Measurements from ENCODE around the gene AMACR. TPM values are rescaled to one million over a fixed set of nuclear protein-coding genes. Genes with fewer than 3 reads are reported as not detected.

Gene AMACR
- total and polyA plus RNA-seq, 2 of the 8 experiments (the other 6 are each of a cell fraction or from before 2014, with no cell fraction given): 9.1 to 12.6 TPM

GRCh38 chr5:34057569-34057968, 49.7 kb upstream of the AMACR start:
- no peak for DNase-seq (ENCODE audit: low read depth in 1 of 2, low spot score in 2 of 2)
- H3K9me3 ChIP-seq (ENCODE audit: insufficient read depth in 2 of 2, low read depth in 1 of 2, low read length in 1 of 2): peaks cover 5 to 6% of the 10 kb centered on the region in 2 experiments; a peak in 2 of 4 replicates
- no peak for FAIRE-seq
- H3K18ac ChIP-seq (ENCODE audit: extremely low read depth, low read length): no peak overlapping the region
- no peak overlapping the region for H3K14ac ChIP-seq (ENCODE audit: insufficient read length)
- no peak overlapping the region for H3K9ac ChIP-seq (replicated peaks in 1 of 4; ENCODE audit: extremely low read depth in 1 of 4, low read depth in 3 of 4, low read length in 3 of 4)
- WGBS, 2 experiments (ENCODE audit: extremely low coverage in 1 of 2, insufficient coverage in 1 of 2, insufficient read length in 1 of 2, insufficient replicate concordance in 2 of 2, low coverage in 1 of 2, low lambda C conversion rate in 2 of 2, missing lambda C conversion rate in 1 of 2): 93% methylated on average over 5 of the region's 5 CpGs; no CpG with 5 or more reads in 1 of the 2 experiments
- no peaks in the 10 kb centered on the region for H4K20me1 ChIP-seq (replicated peaks in 1 of 2; ENCODE audit: control insufficient read depth in 1 of 2, insufficient read depth in 2 of 2, low read length in 2 of 2)
- no peak overlapping the region for H2AK5ac ChIP-seq (ENCODE audit: low read depth, low read length)
- no peak overlapping the region for H2BK15ac ChIP-seq (ENCODE audit: low read length)
- no peak overlapping the region for H2AFZ ChIP-seq (ENCODE audit: low read length)
- no peak overlapping the region for H3K4ac ChIP-seq (replicated peaks; ENCODE audit: insufficient read length, low read depth, low read length)
- no peak overlapping the region for H4K5ac ChIP-seq (ENCODE audit: insufficient read length, low read depth, low read length)
- no peaks in the 10 kb centered on the region for H3K23me2 ChIP-seq (ENCODE audit: low read depth, low read length)
- POLR2A ChIA-PET (ENCODE audit: partially characterized antibody): no interaction called here
- no peaks in the 10 kb centered on the region for H3K79me1 ChIP-seq (ENCODE audit: low read depth, low read length)
- no peak overlapping the region for H3K23ac ChIP-seq (ENCODE audit: insufficient read length)
- no peak overlapping the region for H2BK12ac ChIP-seq (ENCODE audit: low read depth, low read length)
- H4K91ac ChIP-seq (replicated peaks; ENCODE audit: insufficient read length, low read length): no peak overlapping the region
- no peak overlapping the region for H4K8ac ChIP-seq (ENCODE audit: extremely low read depth, insufficient read depth, low read length)
- no peak overlapping the region for H2BK120ac ChIP-seq (replicated peaks; ENCODE audit: low read depth, low read length)
- no peak overlapping the region for H2BK5ac ChIP-seq (ENCODE audit: low read depth, low read length)
- TF ChIP-seq CHD1 (IDR thresholded peaks at IDR 0.05; ENCODE audit: low read depth, low read length) (no peak), YY1 (IDR thresholded peaks at IDR 0.05; ENCODE audit: low read depth, low read length) (no peak)
- TF ChIP-seq, protein P1, sequence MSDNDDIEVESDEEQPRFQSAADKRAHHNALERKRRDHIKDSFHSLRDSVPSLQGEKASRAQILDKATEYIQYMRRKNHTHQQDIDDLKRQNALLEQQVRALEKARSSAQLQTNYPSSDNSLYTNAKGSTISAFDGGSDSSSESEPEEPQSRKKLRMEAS (IDR thresholded peaks at IDR 0.05): no peak
- CTCF ChIA-PET (ENCODE audit: partially characterized antibody): no interaction called here
- H3K4me1 ChIP-seq (replicated peaks in 1 of 4; ENCODE audit: control insufficient read depth in 3 of 4, insufficient read depth in 4 of 4, low read length in 3 of 4): no peaks in the 10 kb centered on the region
- H2BK20ac ChIP-seq (ENCODE audit: low read length): no peak overlapping the region
- H3K4me3 ChIP-seq (ENCODE audit: extremely low read depth in 1 of 4, insufficient read depth in 2 of 4, low read depth in 3 of 4, low read length in 4 of 4): no peak overlapping the region
- no peaks in the 10 kb centered on the region for H3K27me3 ChIP-seq (replicated peaks in 1 of 4; ENCODE audit: control insufficient read depth in 3 of 4, extremely low read depth in 1 of 4, insufficient read depth in 3 of 4, low read length in 3 of 4)
- no peak overlapping the region for H3K4me2 ChIP-seq (ENCODE audit: insufficient read depth in 1 of 2, low read depth in 2 of 2, low read length in 2 of 2)
- no peak overlapping the region for H3K56ac ChIP-seq (replicated peaks; ENCODE audit: insufficient read length, low read depth, low read length)
- no peaks in the 10 kb centered on the region for H3K79me2 ChIP-seq (ENCODE audit: control insufficient read depth in 1 of 2, insufficient read depth in 2 of 2, low read length in 2 of 2)
- H3K27ac ChIP-seq (ENCODE audit: low read depth, low read length): no peak overlapping the region
- H3K36me3 ChIP-seq (ENCODE audit: control insufficient read depth in 2 of 4, insufficient read depth in 4 of 4, low read length in 3 of 4): no peaks in the 10 kb centered on the region

Measured in H1 (cell line).